Endodermal cell (in vitro differentiated cells): Measurements from ENCODE around the gene AKT3. TPM values are rescaled to one million over a fixed set of nuclear protein-coding genes. Genes with fewer than 3 reads are reported as not detected.
"Not testable (repeated sequence)": the region's sequence is repeated elsewhere in the genome, so short reads cannot be mapped to it uniquely, and the experiment has no call there.

ENCODE experiments used
- DNase-seq: peaks from one replicate; pipeline ENCODE4 v3.0.0-alpha.2; 2017
- H3K27ac ChIP-seq: 2 replicates; pipeline ENCODE4 v1.5.1; 2013; ENCODE audit warnings: mild to moderate bottlenecking, low read depth, low read length, moderate library complexity
- H3K27me3 ChIP-seq: 2 replicates; pipeline ENCODE4 v1.6.1; 2013; ENCODE audit warnings: mild to moderate bottlenecking, low read length, moderate library complexity; ENCODE audit not compliant: insufficient read depth, control insufficient read depth, poor library complexity, severe bottlenecking
- H3K36me3 ChIP-seq: 2 replicates; pipeline ENCODE4 v1.7.0; 2013; ENCODE audit warnings: mild to moderate bottlenecking, low read length, moderate library complexity; ENCODE audit not compliant: control insufficient read depth, insufficient read depth
- H3K4me1 ChIP-seq: one replicate; pipeline ENCODE4 v1.7.0; 2013; ENCODE audit warnings: low read length; ENCODE audit not compliant: control insufficient read depth, insufficient read depth
- H3K4me3 ChIP-seq: 2 replicates; pipeline ENCODE4 v1.5.1; 2013; ENCODE audit warnings: mild to moderate bottlenecking, low read length, moderate library complexity
- H3K9ac ChIP-seq: 2 replicates; pipeline ENCODE4 v1.6.1; 2013; ENCODE audit warnings: mild to moderate bottlenecking, low read length, moderate library complexity; ENCODE audit not compliant: poor library complexity, severe bottlenecking; ENCODE audit errors: extremely low read depth
- H3K9me3 ChIP-seq: 2 replicates; pipeline ENCODE4 v1.6.1; 2013; ENCODE audit warnings: mild to moderate bottlenecking, low read length, moderate library complexity; ENCODE audit not compliant: control insufficient read depth
- H3K27ac Mint-ChIP-seq: 2 replicates; pipeline ENCODE4 v1.8.0; 2020; ENCODE audit warnings: mixed read lengths
- H3K27me3 Mint-ChIP-seq: 2 replicates; pipeline ENCODE4 v1.8.0; 2021; ENCODE audit warnings: mild to moderate bottlenecking, mixed read lengths; ENCODE audit not compliant: insufficient read depth
- H3K36me3 Mint-ChIP-seq: 2 replicates; pipeline ENCODE4 v1.8.0; 2020; ENCODE audit warnings: low read depth, mixed read lengths
- H3K4me1 Mint-ChIP-seq: 2 replicates; pipeline ENCODE4 v1.8.0; 2020; ENCODE audit warnings: mixed read lengths
- H3K4me3 Mint-ChIP-seq: 2 replicates; pipeline ENCODE4 v1.8.0; 2020; ENCODE audit warnings: mild to moderate bottlenecking, moderate library complexity, mixed read lengths
- H3K9me3 Mint-ChIP-seq: 2 replicates; pipeline ENCODE4 v1.8.0; 2020; ENCODE audit warnings: mild to moderate bottlenecking, mixed read lengths
- WGBS, 2 experiments: methylation state at CpG; one replicate each; pipeline versions ENCODE4 v1.1.5 to v1.1.7; 2013; ENCODE audit warnings: missing lambda C conversion rate in 2 of 2, mixed read lengths in 1 of 2; ENCODE audit not compliant: insufficient coverage in 1 of 2, insufficient read length in 1 of 2; 5-methylcytosine and 5-hydroxymethylcytosine counted together
- total RNA-seq, 2 donors: library from RNA; stranded (reverse); fragmentation: NEBNext Ultra II Directional in 1 of 2; extraction: Animal tissue kit (Norgen Biotek cat#: 25700) in 1 of 2; gene quantifications; 2 replicates in 1 of 2; 3 replicates in 1 of 2; pipeline ENCODE4 v1.2.1, GENCODE V29; 2021
- TF ChIP-seq, protein P1 (sequence below): fragments of 200-600 bp; sonication (generic); conservative IDR thresholded peaks from 2 replicates; pipeline ENCODE4 v1.5.0; 2021; ENCODE audit warnings: antibody characterized with exemption, mild to moderate bottlenecking

Gene AKT3
- total RNA-seq, 2 donors from 2014 or later = 38.2 to 49.1 TPM

DNA sequence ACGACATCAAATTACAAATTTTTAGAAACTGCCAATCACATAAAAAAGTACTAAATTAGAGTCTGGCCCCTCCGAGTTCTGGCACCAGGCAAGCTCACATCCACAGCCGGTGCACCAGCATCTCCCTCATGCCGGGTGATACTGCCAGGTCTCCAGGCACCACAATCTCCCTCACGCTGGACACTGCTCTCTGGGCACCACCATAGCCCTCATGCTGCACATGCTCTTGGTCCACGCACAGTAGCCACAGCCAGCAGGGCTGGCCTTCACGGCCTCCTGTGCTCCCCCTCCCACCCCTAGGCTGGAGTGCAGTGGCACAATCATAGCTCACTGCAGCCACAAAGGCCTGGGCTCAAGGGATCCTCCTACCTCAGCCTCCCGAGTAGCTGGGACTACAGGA lies 65.5 kb downstream of the AKT3 start:
- H3K4me1 Mint-ChIP-seq = peaks cover 3% of the 10 kb centered on the region
- no peaks in the 10 kb centered on the region for H3K27me3 Mint-ChIP-seq
- peaks cover 2% of the 10 kb centered on the region for H3K36me3 Mint-ChIP-seq
- H3K4me3 Mint-ChIP-seq = no peak overlapping the region
- Histone ChIP-seq H3K4me3 (no peak overlapping the region), H3K36me3 (no peaks in the 10 kb centered on the region), H3K27ac (no peak overlapping the region), H3K9me3 (no peaks in the 10 kb centered on the region), H3K4me1 (no peaks in the 10 kb centered on the region), H3K27me3 (no peaks in the 10 kb centered on the region), H3K9ac (no peak overlapping the region)
- DNase-seq = no peak
- WGBS, 2 experiments = 88 to 90% methylated on average over 4 to 8 of the region's 8 CpGs
- no peak overlapping the region for H3K27ac Mint-ChIP-seq
- no peaks in the 10 kb centered on the region for H3K9me3 Mint-ChIP-seq
- TF ChIP-seq, protein P1, sequence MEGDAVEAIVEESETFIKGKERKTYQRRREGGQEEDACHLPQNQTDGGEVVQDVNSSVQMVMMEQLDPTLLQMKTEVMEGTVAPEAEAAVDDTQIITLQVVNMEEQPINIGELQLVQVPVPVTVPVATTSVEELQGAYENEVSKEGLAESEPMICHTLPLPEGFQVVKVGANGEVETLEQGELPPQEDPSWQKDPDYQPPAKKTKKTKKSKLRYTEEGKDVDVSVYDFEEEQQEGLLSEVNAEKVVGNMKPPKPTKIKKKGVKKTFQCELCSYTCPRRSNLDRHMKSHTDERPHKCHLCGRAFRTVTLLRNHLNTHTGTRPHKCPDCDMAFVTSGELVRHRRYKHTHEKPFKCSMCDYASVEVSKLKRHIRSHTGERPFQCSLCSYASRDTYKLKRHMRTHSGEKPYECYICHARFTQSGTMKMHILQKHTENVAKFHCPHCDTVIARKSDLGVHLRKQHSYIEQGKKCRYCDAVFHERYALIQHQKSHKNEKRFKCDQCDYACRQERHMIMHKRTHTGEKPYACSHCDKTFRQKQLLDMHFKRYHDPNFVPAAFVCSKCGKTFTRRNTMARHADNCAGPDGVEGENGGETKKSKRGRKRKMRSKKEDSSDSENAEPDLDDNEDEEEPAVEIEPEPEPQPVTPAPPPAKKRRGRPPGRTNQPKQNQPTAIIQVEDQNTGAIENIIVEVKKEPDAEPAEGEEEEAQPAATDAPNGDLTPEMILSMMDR = no peak

DNA sequence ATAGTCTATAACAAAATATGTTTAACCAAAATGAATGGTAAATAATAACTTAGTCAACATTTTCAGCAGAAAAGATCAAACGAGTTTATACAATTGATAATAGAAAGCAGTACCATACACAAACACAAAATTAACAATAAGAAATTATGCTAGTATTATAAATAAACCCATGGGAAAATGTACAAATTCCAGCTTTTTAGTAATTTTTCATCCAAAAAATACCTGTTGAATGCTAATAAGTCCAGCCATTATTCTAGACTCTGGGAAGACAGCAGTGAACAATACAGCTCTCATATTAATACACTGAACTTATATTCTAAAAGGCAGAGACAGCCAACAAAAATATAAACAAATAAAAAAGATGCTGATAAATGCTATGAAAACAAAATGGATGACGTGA lies 66.3 kb downstream of the AKT3 start:
- 85 to 100% methylated on average over 1 of the region's 2 CpGs for WGBS, 2 experiments
- Mint-ChIP-seq H3K4me1 (peaks cover 3% of the 10 kb centered on the region), H3K36me3 (peaks cover 2% of the 10 kb centered on the region), H3K27me3 (no peaks in the 10 kb centered on the region), H3K9me3 (no peaks in the 10 kb centered on the region), H3K27ac (no peak overlapping the region), H3K4me3 (no peak overlapping the region)
- Histone ChIP-seq H3K4me3 (no peak overlapping the region), H3K36me3 (no peaks in the 10 kb centered on the region), H3K27me3 (no peaks in the 10 kb centered on the region), H3K27ac (no peak overlapping the region), H3K9me3 (no peaks in the 10 kb centered on the region), H3K9ac (no peak overlapping the region), H3K4me1 (no peaks in the 10 kb centered on the region)
- DNase-seq = no peak
- TF ChIP-seq, protein P1 = no peak

DNA sequence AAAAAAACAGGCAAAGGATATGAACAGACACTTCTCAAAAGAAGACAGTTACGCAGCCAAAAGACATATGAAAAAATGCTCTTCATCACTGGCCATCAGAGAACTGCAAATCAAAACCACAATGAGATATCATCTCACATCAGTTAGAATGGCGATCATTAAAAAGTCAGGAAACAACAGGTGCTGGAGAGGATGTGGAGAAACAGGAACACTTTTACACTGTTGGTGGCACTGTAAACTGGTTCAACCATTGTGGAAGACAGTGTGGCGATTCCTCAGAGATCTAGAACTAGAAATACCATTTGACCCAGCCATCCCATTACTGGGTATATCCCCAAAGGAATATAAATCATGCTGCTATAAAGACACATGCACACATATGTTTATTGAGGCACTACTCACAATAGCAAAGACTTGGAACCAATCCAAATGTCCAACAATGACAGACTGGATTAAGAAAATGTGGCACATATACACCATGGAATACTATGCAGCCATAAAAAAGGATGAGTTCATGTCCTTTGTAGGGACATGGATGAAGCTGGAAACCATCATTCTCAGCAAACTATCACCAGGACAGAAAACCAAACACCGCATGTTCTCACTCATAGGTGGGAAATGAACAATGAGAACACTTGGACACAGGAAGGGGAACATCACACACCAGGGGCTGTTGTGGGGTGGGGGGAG lies 77.5 kb downstream of the AKT3 start:
- not testable (repeated sequence) for H3K9me3 ChIP-seq, H3K4me1 Mint-ChIP-seq, H3K4me3 ChIP-seq, H3K27ac ChIP-seq, H3K27me3 ChIP-seq, H3K36me3 ChIP-seq, H3K4me3 Mint-ChIP-seq, DNase-seq, H3K4me1 ChIP-seq, H3K27me3 Mint-ChIP-seq, H3K9ac ChIP-seq, H3K27ac Mint-ChIP-seq
- WGBS, 2 experiments = 83 to 94% methylated on average over 1 to 3 of the region's 4 CpGs
- Mint-ChIP-seq H3K9me3 (peaks cover 11% of the 10 kb centered on the region), H3K36me3 (peaks cover 10% of the 10 kb centered on the region)

DNA sequence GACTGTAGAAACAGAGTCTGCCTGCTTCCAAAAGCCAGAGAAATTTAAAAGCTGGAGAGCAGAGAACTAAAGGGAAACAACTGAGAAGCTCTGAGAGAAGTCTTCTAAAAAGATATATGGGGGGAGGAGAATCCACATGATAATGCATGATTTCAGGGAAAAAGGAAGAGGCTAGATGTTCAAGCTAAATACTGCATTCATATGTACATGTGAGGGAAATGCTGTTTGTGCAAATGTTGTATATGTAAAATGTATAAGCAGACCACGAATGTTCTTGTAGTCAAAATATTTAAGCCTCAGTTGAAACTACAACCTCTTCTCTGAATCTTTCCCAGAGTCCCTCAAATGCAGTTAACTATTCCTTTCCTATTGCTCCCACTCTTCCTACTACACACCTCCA lies 79.2 kb downstream of the AKT3 start:
- TF ChIP-seq, protein P1 = no peak
- Mint-ChIP-seq H3K9me3 (peaks cover 7% of the 10 kb centered on the region), H3K27me3 (no peaks in the 10 kb centered on the region), H3K4me1 (no peaks in the 10 kb centered on the region), H3K27ac (no peak overlapping the region), H3K36me3 (peaks cover 4% of the 10 kb centered on the region), H3K4me3 (no peak overlapping the region)
- no peaks in the 10 kb centered on the region for H3K27me3 ChIP-seq
- WGBS, 2 experiments = 80 to 88% methylated on average over 1 of the region's 1 CpG
- no peak for DNase-seq
- no peak overlapping the region for H3K27ac ChIP-seq
- no peaks in the 10 kb centered on the region for H3K9me3 ChIP-seq
- no peaks in the 10 kb centered on the region for H3K4me1 ChIP-seq
- H3K9ac ChIP-seq = no peak overlapping the region
- H3K4me3 ChIP-seq = no peak overlapping the region
- no peaks in the 10 kb centered on the region for H3K36me3 ChIP-seq
